HG03159 (cell line): Measurements from ENCODE around the gene ZFP36L2.

Source experiments
- ATAC-seq: cut with Tn5 transposase; IDR thresholded peaks from one replicate; pipeline ENCODE4 v1.9.1; 2021; ENCODE audit warnings: mild to moderate bottlenecking, moderate library complexity; ENCODE audit not compliant: unreplicated experiment

ZFP36L2 gene

DNA sequence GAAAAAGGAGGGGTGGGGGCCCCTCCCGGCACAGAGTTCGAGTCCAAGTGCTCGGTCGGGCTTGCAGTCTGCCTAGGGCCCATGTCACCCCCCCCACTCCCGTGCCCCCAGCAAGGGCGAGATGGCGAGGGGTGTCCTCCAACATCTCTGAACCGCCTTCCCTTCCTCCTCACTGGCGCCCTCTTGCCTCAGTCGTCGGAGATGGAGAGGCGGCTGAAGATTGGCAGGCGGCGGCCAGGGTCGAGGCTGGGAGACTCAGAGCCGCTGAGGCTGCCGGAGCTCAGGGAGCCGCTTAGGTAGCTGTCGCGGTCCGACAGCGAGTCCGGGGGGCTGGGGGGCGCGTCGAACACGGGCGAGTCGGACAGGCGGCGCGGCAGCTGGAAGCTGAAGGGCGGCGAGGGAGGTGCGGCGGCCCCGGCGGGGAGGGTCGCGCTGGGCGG lies 2.3 kb downstream of the ZFP36L2 start:
- ATAC-seq: no peak

- no peak for ATAC-seq
Observed at GRCh38 chr2:43223521-43224001, 2.8 kb downstream of the ZFP36L2 start.

DNA sequence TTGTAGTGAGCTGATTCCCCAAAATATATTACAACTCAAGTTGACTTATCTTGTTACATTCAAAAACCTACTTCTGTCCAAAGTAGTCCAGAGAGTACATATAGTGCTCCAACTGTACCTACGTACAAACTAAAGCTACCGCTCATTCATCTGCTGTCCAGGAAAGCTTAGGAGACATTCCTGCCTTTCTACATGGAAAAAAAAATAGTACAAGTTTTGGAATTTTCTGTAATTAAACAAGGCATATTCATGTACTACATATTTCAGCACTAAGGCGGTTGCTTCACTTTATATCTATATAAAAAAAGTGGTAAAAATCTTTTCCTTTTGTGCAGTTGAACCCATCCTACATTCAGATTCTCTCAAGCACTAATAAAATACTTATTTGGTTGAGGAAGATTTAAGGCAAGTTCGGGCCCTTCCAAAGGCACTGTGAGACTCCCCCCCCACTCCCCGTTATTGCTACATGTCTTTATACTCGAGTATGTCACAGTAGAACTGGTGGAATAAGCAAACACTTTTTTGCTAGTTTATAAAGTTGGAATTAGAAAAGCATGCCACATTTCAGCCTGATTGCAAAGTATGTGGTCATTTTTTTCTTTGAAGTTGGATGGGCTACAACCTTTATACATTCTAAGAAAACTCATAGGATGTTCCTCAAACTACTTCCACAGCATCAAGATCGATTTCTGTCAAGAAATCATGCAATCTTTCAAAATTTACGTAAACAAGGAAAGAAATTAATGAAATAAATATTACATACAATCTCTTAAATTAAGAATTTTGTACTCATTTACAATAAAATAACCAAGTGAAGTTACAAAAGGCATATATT lies 3.7 kb downstream of the ZFP36L2 start:
- no peak for ATAC-seq

- no peak for ATAC-seq
Observed at GRCh38 chr2:43221763-43222474, 4.5 kb downstream of the ZFP36L2 start.

GRCh38 chr2:43221124-43221762 lies 5.2 kb downstream of the ZFP36L2 start:
- no peak for ATAC-seq

DNA sequence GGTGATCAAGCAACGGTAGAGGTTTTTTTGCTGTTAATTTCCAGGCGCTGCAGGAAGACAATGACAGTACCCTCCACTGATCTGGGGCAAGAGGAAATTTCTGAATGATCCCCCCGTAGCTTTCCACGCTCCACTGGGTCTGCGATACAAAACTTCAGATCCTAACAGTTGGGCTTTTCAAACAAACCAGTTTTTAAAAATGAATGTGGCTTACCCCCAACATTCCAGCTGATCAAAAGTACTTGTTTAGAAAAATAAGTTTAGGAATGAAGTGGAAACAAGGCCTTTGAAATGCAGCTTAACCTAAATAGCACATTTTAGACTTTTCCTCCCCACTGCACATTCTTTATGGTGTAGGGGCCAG lies 5.7 kb downstream of the ZFP36L2 start:
- ATAC-seq: no peak

DNA sequence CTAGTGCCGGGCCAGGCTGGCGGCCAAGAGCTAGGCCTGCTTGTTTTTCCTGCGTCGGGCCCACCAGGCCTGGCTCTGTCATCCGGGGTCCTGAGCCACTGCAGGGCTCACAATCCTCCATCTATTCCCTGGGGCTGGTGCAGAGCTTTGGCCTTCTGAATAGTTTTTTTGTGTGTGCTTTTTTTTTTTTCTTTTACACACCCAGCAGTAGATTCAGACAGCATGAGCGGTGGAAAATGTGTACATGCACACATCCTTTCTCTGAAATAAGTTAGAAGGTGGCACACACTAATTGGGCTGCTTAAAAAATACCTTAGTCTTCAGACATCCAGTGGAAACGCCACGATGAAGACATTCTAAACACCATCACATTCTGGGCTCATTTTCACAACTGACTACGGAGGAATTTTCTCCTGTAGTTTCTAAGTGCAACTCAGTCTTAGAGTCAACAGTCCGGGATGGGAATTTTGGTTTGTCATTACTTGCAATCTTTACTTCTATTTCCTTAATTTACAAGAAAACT lies 6.1 kb downstream of the ZFP36L2 start:
- ATAC-seq: no peak

DNA sequence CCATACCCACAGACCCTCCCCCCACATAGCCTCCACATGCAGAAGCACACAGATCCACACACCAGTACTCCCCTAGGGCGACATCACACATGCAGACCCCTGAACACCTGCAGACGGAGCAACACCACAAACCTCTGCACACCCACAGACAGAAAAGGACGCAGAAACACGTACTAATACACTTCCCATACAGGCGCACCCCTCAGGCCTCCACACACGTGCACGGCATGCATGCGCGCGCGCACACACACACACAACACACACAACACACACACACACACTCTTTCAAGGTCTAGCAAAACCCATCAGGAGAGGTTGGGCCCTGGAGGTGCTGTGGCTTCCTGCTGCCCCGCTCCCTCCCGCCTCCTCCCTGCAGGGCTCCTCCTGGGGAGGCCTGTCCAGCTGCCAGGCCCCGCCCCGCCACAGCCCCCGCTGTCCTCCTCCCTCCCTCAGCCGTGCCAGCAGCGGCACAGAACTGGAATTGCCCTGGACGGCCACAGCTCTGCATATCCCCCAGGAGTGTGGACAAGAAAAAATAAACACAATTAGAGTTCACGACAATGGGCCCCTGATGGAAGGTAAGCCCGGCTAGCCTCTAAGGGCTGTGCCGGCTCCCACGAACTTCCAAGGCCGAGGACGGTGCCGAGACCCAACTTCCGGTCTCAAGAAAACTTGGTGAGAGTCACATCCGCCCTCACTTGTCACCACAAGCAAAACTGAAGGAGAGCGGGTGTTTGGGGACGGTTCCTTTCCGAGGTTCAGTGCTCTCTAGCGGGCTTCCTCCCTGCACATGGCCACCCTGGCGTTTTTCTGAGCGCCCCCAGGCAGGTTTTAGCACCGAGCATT lies 6.8 kb downstream of the ZFP36L2 start:
- peak; percentile 48 for ATAC-seq

DNA sequence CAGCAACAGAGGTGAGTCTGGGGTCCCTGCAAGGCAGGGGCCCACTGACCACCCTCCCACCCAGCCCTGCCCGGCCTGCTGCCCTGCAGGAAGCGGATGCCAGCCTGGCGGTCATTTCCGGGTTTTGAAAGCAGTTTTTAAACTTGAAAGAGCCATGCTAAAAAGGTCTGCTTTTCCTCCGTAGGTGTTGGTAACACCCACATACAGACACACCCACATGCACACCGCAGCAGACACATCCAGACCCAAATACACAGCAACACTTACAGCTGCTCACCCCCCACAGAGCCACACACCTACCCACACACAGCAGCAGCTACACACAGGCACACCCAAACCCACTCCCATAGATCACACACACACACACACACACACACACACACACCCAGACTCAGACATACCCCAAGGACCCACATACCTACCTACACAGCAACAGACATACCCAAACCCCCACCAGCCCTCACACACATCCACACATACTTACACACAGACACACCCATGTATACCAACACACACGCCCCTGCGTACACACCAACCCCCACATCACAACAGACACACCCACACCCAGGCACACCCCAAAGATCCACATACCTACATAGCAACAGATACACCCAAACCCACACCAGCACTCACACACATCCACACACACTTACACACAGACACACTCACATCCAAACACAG lies 7.6 kb downstream of the ZFP36L2 start:
- peak; percentile 34 for ATAC-seq

- peak; percentile 6 for ATAC-seq
Observed at GRCh38 chr2:43218155-43218701, 8.2 kb downstream of the ZFP36L2 start.

DNA sequence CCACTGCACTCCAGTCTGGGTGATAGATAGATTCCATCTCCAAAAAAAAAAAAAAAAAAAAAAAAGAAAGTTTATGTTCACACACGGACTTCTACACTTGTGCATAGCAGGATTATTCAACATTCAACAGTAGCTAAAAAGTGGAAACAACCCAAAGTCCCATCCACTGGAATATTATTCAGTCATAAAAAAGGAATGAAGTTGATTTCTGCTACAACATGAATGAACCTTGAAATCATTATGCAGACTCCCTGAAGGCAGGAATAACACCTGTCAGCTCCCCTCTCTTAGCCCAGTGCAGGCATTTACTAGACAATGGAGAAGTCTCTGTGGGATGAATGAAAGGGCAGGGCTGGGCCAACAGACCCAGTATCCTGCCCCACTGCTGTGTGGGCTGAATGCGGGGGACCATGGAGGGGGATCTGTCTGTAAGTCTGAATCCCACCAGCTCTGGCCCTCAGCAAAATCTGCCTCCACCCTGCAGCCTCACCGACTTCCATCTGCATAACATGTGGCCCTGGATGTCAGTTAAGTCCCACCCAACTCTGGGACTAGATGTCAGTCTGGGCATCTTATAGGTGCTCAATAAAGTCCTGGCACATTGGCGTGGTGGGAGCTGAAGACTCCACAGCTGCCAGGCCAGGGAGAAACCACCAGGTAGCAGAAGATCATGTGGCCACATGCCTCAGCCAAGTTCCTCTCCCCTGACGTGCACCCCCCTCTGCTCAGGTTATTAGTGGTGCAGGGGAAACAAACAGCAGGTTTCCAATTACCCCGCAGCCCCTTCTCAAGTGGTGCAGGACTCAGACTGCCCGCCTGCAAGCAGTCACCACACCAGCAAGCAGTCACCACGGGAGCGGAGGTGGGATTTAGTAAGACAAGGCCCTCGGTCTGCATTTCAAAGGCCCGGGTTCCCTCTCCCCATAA lies 8.9 kb downstream of the ZFP36L2 start:
- no peak for ATAC-seq

- no peak for ATAC-seq
Observed at GRCh38 chr2:43216629-43217028, 9.8 kb downstream of the ZFP36L2 start.

- ATAC-seq: no peak
Observed at GRCh38 chr2:43215673-43216255, 10.6 kb downstream of the ZFP36L2 start.

DNA sequence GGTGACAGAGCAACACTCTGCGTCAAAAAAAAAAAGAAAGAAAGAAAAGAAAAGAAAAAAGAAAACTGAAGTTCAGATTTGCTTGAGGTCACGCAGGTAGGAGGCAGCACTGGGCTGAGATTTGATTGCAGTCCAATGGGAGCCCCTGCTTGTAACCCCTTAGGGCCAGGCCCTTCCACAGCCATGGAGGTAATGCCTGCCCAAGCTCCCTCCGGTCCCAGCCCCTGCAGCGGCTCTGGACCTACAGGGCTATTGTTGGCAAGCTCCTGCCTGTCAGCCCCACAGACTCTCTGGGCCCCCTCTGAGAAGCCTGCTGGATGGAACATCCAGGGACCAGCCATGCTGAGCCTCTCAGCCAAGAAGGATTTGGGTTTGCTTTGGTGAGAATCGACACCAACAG lies 12.2 kb downstream of the ZFP36L2 start:
- no peak for ATAC-seq

- no peak for ATAC-seq
Observed at GRCh38 chr2:43212931-43213330, 13.5 kb downstream of the ZFP36L2 start.

GRCh38 chr2:43212216-43212835 lies 14.1 kb downstream of the ZFP36L2 start:
- ATAC-seq: no peak

GRCh38 chr2:43210467-43211303 lies 15.7 kb downstream of the ZFP36L2 start:
- ATAC-seq: no peak
